ENCODE measurements around the gene ZDHHC14. TPM values are rescaled to one million over a fixed set of nuclear protein-coding genes. Genes with fewer than 3 reads are reported as not detected.
"Not testable (repeated sequence)": the region's sequence is repeated elsewhere in the genome, so short reads cannot be mapped to it uniquely, and the experiment has no call there.

ZDHHC14 gene
- 10 to 100 TPM in 1 of 2 donors, 1 to 10 TPM in 1; 8.8 to 11.6 TPM for total RNA-seq
- long read RNA-seq, full-length matches to known transcripts: 4 of 16 reads
- long read RNA-seq, partial matches to known transcripts: 2 of 16 reads
- long read RNA-seq, other reads (novel, unspliced or antisense): 10 of 16 reads

DNA sequence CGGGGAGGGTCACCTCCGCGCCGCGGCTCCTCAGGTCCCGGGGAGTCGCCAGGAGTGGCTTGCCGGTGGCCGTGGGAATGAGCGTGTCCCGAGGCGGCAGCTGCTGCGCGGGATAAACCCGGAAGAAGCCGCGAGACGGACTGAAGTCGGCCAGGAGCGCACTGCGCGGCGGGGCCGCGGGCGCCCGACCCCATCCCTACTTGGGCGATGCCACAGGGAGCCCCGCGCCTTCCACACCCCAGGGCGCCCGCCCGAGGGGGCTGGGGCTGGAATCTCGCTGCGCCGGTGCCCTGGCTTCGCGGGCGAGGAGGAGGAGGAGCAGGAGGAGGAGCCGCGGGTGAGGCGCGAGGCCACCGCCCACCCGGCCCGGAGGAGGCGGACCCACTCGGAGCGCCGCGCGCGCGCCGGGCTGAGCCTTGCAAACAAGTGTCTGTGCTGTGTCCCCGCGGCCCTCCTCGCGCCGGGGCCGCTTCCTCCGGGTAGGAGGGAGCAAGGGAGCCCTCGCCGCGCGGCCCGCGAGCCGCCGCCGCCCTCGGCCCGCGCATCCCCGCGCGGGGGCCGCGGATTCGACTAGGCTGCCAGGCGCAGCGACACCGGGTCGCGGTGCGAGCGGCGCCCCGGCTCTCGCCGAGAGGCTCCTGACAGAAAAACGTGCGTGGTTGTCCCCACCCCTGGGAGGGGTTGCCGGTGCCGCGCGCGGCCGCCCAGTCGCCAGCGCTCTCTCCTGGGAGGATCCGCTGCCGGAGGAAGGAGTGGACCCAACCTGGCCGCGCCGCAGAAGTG lies at the start of gene ZDHHC14:
Gene ZDHHC14 (plus strand): TSS at position 412 of the 783 bp plus-strand sequence.
- DNase-seq: peak; percentile 90 to 91
- intact Hi-C loops (cut with DNase I, micrococcal nuclease): no loop called here
- peak; percentile 85 for ATAC-seq

DNA sequence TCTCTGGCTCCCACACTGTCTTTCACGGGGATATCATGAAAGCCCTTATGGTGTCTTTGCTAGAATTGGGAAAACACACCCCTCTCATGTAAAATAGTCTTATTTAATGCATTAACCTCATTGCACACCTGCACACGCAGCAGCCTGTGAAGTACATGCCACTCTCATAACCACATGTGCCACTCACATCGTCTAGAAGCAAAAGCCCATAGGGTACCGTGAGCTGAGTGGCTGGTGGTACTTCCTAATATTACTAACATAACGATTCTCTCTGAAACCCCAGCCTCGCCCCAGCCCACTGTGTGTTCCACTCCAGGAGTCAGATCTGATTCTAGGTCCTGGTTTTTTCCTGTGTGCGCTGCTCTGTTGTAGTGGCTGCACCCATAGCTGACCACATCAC lies 48.2 kb upstream of the ZDHHC14 start:
- intact Hi-C loops (cut with DNase I, micrococcal nuclease): no loop called here
- no peak for ATAC-seq
- DNase-seq: no peak

DNA sequence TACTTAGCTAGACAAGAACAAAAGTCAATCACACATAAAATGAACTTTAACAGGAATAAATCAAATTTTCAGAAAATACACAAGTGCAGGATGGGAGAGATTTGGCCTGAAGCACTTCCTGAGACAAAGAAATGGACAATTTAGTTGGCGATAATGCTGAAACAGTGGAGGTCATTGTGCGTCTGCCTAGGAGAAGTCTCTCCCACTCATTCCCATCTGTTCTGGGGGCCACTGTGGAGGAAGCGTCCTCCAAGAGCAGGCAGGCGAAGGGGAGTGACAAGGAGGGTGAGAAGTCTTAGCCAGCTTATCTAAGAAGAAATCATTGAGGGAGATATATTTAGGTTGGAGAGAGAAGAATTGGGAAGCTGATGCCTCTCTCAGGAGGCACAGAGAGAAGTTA lies 47.5 kb upstream of the ZDHHC14 start:
- ATAC-seq (no peak), DNase-seq (no peak)
- intact Hi-C loops (cut with DNase I, micrococcal nuclease): no loop called here

DNA sequence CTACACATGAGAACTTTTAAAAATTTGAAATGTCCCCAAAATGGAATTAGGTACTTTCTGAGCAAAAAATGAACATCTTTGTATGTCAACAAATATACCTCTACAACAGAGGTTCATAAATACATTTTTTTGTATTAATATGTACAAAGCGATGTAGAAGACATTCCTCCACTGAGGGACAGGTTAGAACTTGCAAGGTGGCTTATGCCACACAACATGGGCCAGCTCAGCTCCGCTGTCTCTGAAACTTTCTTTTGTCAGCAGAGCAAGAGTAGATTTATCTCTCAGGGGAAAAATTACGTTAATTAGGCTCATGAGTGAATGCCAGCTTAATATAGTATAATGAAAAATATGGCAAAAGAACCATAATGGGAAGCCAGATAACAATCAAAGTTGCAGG lies 47.0 kb upstream of the ZDHHC14 start:
- ATAC-seq (no peak), DNase-seq (no peak)
- intact Hi-C loops (cut with DNase I, micrococcal nuclease): no loop called here

DNA sequence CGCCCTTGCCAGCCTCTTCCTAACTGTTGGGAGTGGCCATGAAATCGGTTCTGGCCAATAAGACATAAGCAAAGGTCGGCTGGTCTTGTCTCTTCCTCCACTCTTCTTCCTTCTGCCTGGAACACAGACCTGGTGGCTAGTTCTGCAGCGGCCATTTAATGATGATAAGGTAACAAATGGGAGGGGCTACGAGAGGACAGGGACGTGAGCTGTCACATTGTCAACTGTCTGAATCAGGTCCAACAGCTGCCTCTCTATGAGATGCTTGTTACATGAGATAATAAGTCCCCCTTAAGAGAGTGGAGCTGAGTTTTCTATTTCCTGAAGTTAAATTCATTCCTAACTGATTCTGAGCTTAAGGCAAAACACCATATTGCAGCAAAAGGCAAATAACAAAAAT lies 45.2 kb upstream of the ZDHHC14 start:
- ATAC-seq (peak; percentile 30), DNase-seq (no peak)
- intact Hi-C loops (cut with DNase I, micrococcal nuclease): no loop called here

DNA sequence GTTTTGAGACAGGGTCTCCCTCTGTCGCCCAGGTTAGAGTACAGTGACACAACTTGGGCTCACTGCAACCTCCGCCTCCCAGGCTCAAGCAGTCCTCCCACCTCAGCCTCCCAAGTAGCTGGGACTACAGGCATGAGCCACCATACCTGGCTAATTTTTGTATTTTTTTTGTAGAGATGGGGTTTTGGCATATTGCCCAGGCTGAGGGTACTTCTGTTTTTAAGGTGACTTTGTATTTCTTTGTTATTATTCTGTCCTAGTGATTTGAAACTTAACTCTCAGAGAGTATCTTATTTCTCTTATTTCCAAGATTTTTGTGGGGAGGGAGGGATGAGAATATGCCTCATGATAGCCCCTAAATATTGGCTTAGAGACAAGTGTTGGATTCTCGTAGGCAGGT lies 43.7 kb upstream of the ZDHHC14 start:
- intact Hi-C loops (cut with DNase I, micrococcal nuclease); DNase-seq; ATAC-seq: not testable (repeated sequence)

DNA sequence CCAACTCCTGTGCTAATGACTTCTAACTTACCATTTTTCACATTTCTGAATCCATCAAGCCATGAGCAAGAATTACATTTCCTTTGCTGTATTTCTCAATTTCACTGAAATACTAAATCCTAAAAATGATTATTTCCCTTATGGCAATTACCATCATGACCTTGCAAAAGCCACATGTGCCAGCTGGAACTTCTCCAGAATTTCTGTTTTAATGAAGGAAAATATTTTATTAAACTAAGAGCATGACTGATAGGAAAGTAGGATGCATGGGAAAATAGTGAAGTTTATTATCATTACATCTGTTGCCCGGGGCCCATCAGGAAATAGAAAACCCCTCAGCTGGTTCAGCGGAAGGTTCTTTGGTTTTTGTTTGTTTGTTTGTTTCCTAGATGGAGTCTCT lies 43.2 kb upstream of the ZDHHC14 start:
- intact Hi-C loops (cut with DNase I, micrococcal nuclease): no loop called here
- no peak for DNase-seq
- ATAC-seq: no peak

DNA sequence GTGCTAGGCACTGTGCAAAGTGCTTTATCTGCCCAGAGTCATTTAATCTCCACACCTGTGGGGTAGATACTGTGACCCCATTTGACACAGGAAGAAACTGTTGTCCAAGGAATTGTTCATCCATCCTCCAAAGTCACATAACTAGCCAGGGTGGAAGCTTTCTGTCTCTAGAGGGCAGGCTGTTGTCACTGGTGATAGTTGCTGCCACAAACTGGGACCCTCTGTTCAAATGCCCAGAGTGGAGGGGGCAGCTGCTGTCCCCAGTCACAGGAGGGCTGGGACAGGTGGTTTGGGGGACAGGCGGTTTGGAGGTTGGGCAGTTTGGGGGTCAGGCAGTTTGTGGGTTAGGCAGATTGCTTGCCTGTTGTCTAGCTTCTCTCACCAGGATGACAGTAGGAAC lies 41.6 kb upstream of the ZDHHC14 start:
- intact Hi-C loops (cut with DNase I, micrococcal nuclease): no loop called here
- ATAC-seq (no peak), DNase-seq (no peak)

DNA sequence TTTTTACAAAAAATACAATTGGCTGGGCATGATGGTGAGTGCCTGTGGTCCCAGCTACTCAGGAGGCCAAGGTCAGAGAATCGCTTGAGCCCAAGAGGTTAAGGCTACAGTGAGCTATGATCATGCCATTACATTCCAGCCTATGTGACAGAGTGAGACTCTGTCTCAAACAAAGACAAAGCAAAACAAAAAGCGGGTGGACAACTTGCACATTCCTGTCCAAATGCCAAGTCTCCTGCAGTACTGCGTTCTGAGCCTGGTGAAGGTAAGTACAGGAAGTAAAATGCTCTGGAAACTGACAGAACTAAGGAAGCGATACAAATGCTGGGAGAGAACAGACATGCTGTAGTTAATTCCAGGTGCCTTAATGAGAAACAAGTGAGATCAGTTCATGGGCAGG lies 37.3 kb upstream of the ZDHHC14 start:
- intact Hi-C loops (cut with DNase I, micrococcal nuclease): no loop called here
- no peak for ATAC-seq
- DNase-seq: no peak

DNA sequence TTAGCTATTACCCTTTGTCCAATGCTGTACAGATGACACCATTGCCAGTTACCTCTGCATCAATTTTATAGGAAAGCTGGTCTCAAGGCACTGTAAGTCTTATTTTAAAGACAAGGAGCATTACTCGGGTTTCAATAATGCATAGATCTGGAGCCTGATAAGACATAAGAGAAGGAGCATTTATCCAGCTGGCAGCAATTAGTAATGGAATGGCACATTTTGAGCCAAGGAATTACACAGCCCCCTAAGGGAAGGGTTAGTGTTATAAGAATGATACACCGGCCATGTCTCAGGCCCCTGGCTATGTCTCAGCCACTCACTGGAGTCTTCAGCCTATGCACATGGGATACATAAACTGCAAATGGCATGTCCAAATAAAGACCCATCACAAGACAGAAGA lies 34.6 kb upstream of the ZDHHC14 start:
- no peak for ATAC-seq
- DNase-seq: no peak
- intact Hi-C loops (cut with DNase I, micrococcal nuclease): no loop called here

DNA sequence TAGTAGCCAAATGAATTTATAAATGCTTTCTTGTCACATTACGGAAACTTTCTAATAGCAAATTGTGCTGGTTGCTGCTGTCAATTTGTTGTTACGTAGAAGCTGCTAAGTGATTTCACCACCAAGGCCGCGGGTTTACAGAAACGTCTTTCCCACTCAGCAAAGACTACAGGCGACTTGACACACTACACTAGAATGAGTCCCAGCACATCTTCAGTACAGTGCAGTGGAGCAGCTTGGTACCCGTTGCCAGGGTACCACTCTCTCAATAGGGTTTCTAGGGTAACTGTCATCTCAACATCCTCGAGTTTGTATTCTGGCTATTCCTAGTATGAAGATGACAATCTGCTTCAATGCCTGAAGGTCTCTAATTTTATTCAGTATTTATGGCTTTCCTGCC lies 22.7 kb upstream of the ZDHHC14 start:
- ATAC-seq (no peak), DNase-seq (no peak)
- intact Hi-C loops (cut with DNase I, micrococcal nuclease): no loop called here

DNA sequence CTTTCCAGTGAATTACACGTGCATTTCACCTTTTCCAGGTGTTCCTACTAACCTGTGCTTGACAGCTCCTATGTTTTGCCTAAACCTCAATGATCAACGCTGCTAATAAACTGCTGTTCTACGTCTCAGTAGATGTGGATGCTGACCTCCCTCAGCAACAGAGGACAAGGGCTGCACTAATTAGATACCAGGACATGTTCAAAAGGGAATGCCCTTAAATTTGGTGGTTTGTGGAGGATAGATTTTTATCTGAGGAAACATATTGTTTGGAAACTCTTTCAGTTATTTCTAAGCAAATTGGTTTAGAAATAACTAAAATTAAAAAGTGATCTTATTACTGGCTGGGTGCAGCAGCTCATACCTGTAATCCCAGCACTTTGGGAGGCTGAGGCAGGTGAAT lies 19.1 kb upstream of the ZDHHC14 start:
- no peak for ATAC-seq
- no peak for DNase-seq
- intact Hi-C loops (cut with DNase I, micrococcal nuclease): no loop called here

DNA sequence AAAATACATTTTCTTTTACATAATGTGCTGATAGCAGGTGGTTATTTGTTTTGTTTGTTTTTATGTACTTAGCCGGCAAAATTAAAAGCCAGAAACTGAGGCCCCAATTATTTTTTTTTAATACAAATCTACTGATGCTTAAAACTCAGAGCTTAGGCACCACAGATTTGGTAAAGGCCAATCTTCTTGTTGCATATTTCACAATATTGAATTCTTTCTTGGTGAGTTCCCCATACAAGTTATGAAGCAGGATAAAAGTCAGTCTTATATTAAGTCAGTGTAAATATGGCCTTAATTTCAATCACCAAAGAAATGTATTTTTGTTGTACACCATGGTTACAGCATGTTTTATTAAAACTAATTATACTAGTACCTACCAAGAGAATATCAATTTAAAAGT lies 16.3 kb upstream of the ZDHHC14 start:
- ATAC-seq (no peak), DNase-seq (no peak)
- intact Hi-C loops (cut with DNase I, micrococcal nuclease): no loop called here

DNA sequence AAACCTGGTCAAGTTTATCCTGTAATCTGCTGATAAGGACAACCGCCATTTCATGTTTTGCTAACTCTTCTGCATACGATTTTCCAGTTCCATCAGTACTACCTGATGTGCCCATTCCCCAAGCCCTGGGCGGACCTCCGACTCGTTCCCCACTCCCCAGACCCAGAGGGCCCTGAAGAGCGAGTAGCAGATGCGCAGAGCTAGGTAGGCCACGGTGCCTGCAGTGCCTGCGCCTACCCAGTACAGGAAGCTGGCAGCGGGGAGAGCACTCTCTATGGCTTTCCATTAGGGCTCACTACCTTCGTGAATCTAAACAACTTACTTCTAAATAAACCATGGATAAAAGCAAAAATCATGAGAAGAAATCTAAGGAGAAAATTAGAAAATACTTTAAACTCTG lies 14.3 kb upstream of the ZDHHC14 start:
- DNase-seq (no peak), ATAC-seq (no peak)
- intact Hi-C loops (cut with DNase I, micrococcal nuclease): no loop called here

DNA sequence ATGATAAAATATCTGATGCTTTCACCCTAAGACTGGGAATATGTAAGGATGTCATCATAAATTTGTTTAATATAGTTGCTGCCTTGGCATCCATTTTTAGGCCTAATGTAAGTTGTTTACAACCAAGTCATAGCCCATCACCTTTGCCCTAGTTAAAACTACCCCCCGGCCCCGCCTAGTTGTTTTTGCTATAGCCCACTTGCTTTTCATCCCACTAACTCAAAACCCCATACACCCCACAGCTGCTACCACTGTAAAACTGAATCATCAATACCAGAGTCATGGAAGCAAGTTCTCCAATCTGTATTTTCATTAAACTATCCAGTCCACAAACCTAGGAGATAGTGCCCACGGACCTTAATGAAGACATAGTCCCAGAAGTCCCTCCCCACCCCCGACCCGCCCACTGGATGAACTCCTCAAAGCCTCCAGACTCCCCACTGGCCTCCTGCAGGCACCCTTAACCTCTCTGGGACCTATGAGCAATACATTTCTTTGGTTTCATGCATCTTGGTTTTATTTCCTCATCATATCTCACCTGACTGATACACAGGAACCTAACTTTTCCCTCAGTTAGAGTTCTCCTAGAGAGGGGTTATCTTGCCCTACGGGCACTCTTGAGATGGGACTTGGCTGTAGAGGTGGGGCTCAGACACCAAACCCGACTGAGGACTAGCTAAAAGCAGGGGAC lies 12.5 kb upstream of the ZDHHC14 start:
- intact Hi-C loops (cut with DNase I, micrococcal nuclease): no loop called here
- no peak for DNase-seq
- ATAC-seq: no peak

DNA sequence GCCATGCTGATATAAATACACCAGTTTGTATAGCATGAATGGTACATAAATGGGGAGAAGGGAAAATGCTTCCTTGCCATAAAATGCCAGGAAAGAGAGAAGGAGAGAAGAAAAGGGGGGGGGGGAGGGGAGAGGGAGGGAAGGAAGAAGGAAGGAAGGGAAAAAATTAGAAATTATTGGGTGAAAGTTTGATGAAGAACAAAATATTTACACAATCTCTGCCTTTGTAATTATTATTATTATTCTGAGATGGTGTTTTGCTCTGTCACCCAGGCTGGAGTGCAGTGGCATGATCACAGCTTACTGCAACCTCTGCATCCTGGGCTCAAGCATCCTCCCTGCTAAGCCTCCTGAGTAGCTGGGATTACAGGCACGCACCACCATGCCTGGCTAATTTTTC lies 10.2 kb upstream of the ZDHHC14 start:
- ATAC-seq (no peak), DNase-seq (no peak)
- intact Hi-C loops (cut with DNase I, micrococcal nuclease): no loop called here

DNA sequence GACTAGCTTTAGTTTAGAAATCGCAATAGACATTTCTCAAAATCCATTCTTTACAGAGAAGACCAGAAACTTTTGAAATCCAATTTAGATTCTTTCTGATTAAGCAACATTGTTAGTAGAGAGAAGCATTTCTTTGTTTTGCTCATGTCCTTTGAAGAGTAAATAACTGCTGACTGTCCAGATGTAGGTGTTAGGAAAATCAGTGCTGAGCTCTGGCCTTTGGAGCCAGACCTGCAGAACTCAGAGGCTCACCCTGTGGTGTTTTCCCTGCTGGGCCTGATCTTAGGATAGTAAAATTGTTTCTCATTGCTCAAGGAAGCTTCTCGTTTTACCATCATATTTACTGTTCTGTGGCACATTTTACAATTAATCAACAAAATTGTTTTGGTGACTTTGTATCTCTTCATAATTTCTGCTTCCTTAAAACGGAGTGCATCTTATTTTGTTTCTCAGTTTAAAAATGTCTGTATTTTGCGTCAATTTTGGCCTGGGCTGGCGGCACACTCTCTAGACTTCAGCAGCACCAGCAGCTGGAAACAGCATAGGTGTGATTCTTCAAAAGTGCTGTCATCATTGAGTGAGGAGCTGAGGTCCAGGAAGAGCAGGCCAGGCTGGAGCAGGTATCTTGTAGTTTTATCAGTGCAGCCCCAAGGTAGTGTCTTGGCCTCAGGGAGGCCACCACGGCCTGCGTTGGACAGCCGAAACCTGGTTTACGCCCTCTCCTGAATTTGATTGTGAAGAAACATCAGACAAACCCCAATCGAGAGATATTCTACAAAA lies 8.3 kb upstream of the ZDHHC14 start:
- intact Hi-C loops (cut with DNase I, micrococcal nuclease): no loop called here
- DNase-seq: no peak
- no peak for ATAC-seq

DNA sequence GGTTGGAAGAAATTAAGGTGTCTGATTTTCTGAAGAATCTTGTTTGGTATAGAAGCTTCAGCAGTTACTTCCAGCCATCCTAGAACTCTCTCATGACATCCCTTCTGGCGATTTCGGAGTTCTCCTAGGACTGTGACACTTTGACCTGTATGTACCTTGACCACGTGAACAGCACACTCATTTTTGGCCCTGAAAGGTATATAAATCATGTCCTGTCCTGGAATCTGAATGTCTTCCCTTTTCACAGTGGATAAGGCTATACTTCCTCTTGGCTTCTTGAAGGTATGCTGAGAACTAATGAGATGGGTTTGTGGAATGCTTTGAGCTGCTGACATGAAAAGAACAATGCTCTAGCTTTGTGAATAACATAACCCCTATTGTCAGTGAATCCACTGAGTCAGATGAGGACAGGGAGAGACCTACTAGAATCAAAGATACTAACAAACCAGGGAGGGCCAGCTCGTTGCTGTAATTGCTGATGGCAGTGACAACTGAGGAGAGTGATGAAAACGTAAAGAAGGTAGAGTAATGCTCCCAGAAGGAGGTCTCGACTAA lies 6.0 kb upstream of the ZDHHC14 start:
- DNase-seq (no peak), ATAC-seq (no peak)
- intact Hi-C loops (cut with DNase I, micrococcal nuclease): no loop called here

DNA sequence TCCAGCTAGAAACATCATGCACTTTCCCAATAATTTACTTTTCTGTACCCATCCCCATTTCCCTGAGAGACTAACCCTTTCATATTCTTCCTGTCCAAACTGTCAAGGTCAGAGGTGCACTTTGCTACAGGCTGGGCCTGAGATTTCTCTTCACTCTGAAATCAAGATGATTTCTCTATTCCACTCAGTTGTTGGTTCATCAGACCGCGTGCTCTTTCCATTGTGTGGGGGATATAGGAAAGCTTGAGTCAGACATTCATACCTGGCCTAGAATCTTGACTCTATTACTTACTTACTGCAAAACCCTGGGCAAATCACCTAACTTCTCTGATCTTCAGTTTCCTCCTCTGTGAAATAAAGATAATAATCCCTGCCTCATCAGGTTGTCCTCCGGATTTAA lies 4.7 kb upstream of the ZDHHC14 start:
- intact Hi-C loops (cut with DNase I, micrococcal nuclease): no loop called here
- ATAC-seq (no peak), DNase-seq (no peak)
